Osteocyte (in vitro differentiated cells): Measurements from ENCODE around the gene DSC3. TPM values are rescaled to one million over a fixed set of nuclear protein-coding genes. Genes with fewer than 3 reads are reported as not detected.

Experiments
- DNase-seq: peaks from one replicate; pipeline ENCODE4 v3.0.0; 2021; ENCODE audit warnings: mixed read lengths; ENCODE audit not compliant: unreplicated experiment; ENCODE audit errors: extremely low spot score
- H3K27ac Mint-ChIP-seq: one replicate; pipeline ENCODE4 v1.8.0; 2021; ENCODE audit warnings: mild to moderate bottlenecking, mixed read lengths; ENCODE audit not compliant: unreplicated experiment
- H3K27me3 Mint-ChIP-seq: one replicate; pipeline ENCODE4 v1.8.0; 2021; ENCODE audit warnings: mixed read lengths; ENCODE audit not compliant: unreplicated experiment
- H3K36me3 Mint-ChIP-seq: one replicate; pipeline ENCODE4 v1.8.0; 2021; ENCODE audit warnings: mixed read lengths; ENCODE audit not compliant: unreplicated experiment
- H3K4me1 Mint-ChIP-seq: one replicate; pipeline ENCODE4 v1.8.0; 2021; ENCODE audit warnings: mixed read lengths; ENCODE audit not compliant: unreplicated experiment
- H3K4me3 Mint-ChIP-seq: one replicate; pipeline ENCODE4 v1.8.0; 2021; ENCODE audit warnings: mild to moderate bottlenecking, moderate library complexity, mixed read lengths; ENCODE audit not compliant: unreplicated experiment
- H3K9me3 Mint-ChIP-seq: one replicate; pipeline ENCODE4 v1.8.0; 2021; ENCODE audit warnings: mixed read lengths; ENCODE audit not compliant: unreplicated experiment
- total RNA-seq: library from RNA; stranded (reverse); gene quantifications from 2 replicates; pipeline ENCODE4 v1.2.1, GENCODE V29; 2021
- TF ChIP-seq, protein P1 (sequence below): fragments of 200-600 bp; sonication (generic); IDR thresholded peaks from 2 replicates; pipeline ENCODE4 v1.5.0; 2021; ENCODE audit warnings: antibody characterized with exemption, mild to moderate bottlenecking, moderate library complexity

DSC3 gene
- total RNA-seq, 1 donor from 2014 or later, result 5.8 TPM

GRCh38 chr18:31056296-31056695 lies 13.8 kb upstream of the DSC3 start:
- no peak for DNase-seq
- Mint-ChIP-seq H3K27me3 (peaks cover 58% of the 10 kb centered on the region), H3K27ac (no peak overlapping the region), H3K36me3 (no peaks in the 10 kb centered on the region), H3K9me3 (peaks cover 7% of the 10 kb centered on the region), H3K4me3 (no peak overlapping the region), H3K4me1 (no peaks in the 10 kb centered on the region)
- TF ChIP-seq, protein P1, sequence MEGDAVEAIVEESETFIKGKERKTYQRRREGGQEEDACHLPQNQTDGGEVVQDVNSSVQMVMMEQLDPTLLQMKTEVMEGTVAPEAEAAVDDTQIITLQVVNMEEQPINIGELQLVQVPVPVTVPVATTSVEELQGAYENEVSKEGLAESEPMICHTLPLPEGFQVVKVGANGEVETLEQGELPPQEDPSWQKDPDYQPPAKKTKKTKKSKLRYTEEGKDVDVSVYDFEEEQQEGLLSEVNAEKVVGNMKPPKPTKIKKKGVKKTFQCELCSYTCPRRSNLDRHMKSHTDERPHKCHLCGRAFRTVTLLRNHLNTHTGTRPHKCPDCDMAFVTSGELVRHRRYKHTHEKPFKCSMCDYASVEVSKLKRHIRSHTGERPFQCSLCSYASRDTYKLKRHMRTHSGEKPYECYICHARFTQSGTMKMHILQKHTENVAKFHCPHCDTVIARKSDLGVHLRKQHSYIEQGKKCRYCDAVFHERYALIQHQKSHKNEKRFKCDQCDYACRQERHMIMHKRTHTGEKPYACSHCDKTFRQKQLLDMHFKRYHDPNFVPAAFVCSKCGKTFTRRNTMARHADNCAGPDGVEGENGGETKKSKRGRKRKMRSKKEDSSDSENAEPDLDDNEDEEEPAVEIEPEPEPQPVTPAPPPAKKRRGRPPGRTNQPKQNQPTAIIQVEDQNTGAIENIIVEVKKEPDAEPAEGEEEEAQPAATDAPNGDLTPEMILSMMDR, result no peak

DNA sequence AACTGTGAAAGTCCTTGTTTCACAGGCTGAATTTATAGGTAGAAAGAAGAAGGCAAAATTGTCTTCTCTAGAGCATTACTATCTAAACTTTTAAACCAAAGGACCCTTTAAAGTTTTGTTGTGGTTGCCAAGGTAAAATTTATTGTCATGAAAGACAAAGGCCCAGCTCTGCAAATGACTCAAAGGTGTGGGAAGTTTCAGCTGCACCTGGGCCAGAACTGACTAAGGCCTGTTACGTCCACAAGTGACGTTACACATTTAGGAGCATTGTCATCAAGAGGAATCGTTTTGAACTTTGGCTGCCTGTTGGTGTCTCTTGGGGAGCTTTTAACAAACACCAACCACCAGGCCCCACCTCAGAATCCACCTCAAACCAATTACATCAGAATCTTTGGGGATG lies 8.1 kb upstream of the DSC3 start:
- Mint-ChIP-seq H3K27ac (no peak overlapping the region), H3K36me3 (no peaks in the 10 kb centered on the region), H3K4me3 (no peak overlapping the region), H3K4me1 (no peaks in the 10 kb centered on the region), H3K9me3 (peaks cover 7% of the 10 kb centered on the region), H3K27me3 (peaks cover 41% of the 10 kb centered on the region)
- no peak for DNase-seq
- TF ChIP-seq, protein P1, result no peak

DNA sequence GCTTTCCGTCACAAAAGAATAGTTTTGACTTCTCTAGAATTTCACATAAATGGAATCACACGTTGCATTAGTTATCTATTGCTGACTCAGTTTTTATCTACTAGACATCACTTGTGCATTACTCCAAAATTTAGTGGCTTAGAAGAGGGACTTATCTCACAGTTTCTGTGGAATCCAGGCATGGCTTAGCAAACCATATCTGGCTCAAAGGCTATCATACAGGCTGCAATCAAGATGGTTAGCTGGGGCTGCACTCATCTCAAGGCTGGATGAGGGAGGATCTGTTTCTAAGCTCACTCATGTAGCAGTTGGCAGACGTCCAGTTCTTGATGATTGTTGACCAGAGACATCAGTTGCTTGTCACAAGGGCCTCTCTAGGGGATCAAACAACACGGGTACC lies 6.6 kb upstream of the DSC3 start:
- Mint-ChIP-seq H3K9me3 (peaks cover 9% of the 10 kb centered on the region), H3K27ac (no peak overlapping the region), H3K27me3 (peaks cover 41% of the 10 kb centered on the region), H3K36me3 (no peaks in the 10 kb centered on the region), H3K4me1 (no peaks in the 10 kb centered on the region), H3K4me3 (no peak overlapping the region)
- DNase-seq, result no peak
- TF ChIP-seq, protein P1, result no peak

GRCh38 chr18:31048216-31048615 lies 5.7 kb upstream of the DSC3 start:
- peaks cover 16% of the 10 kb centered on the region for H3K9me3 Mint-ChIP-seq
- H3K4me3 Mint-ChIP-seq, result no peak overlapping the region
- TF ChIP-seq, protein P1, result no peak
- peaks cover 2% of the 10 kb centered on the region for H3K4me1 Mint-ChIP-seq
- peaks cover 3% of the 10 kb centered on the region for H3K36me3 Mint-ChIP-seq
- no peak for DNase-seq
- no peak overlapping the region for H3K27ac Mint-ChIP-seq
- H3K27me3 Mint-ChIP-seq, result peaks cover 49% of the 10 kb centered on the region

DNA sequence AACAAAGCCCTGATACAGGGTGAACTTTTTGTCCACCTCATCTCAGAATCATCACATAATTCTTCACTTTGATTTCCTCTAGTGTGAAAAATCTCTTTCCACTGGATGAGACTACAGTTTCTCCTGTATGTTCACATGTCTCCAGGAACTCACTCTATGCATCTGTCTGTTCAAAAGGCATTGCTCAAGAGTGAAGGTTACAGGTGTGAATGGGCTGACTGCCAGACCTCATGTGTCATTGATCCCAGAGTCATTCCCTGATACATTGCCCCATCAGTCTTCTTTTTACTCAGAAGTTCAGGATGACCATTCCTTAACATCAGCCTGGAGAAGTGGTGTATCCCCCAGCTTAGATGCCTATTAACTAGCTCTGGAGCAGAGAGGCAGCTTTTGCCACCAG lies 4.4 kb upstream of the DSC3 start:
- peaks cover 10% of the 10 kb centered on the region for H3K9me3 Mint-ChIP-seq
- no peak overlapping the region for H3K4me3 Mint-ChIP-seq
- H3K27me3 Mint-ChIP-seq, result peaks cover 44% of the 10 kb centered on the region
- H3K27ac Mint-ChIP-seq, result no peak overlapping the region
- DNase-seq, result no peak
- peaks cover 9% of the 10 kb centered on the region for H3K4me1 Mint-ChIP-seq
- TF ChIP-seq, protein P1, result no peak
- peaks cover 4% of the 10 kb centered on the region for H3K36me3 Mint-ChIP-seq
